ENCODE data around the gene RTRAF.

DNA sequence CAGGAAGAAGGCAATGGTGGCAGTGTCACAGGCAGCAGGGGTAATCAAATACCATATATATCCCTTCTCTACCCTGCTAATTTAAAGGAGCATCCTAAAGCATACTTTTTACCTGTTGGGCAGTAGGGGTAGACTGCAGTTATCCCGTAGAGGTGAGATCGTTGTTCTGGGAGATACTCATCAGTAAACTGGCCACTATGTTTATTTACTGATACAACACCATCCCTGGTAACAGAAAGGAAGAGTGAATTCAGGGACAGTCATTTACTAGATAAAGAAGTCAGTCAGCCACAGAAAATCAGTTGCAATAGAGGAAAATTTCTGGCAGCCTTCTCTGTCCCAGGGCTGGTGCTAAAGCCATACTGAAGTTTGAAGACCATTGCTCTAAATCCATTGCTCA is 16.3 kb downstream of the RTRAF start:
- TF ChIP-seq, protein P1, sequence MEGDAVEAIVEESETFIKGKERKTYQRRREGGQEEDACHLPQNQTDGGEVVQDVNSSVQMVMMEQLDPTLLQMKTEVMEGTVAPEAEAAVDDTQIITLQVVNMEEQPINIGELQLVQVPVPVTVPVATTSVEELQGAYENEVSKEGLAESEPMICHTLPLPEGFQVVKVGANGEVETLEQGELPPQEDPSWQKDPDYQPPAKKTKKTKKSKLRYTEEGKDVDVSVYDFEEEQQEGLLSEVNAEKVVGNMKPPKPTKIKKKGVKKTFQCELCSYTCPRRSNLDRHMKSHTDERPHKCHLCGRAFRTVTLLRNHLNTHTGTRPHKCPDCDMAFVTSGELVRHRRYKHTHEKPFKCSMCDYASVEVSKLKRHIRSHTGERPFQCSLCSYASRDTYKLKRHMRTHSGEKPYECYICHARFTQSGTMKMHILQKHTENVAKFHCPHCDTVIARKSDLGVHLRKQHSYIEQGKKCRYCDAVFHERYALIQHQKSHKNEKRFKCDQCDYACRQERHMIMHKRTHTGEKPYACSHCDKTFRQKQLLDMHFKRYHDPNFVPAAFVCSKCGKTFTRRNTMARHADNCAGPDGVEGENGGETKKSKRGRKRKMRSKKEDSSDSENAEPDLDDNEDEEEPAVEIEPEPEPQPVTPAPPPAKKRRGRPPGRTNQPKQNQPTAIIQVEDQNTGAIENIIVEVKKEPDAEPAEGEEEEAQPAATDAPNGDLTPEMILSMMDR (IDR thresholded peaks at IDR 0.05; ENCODE audit: low read depth, low read length): no peak
- no peak for TF ChIP-seq EZH2phosphoT487 (IDR thresholded peaks at IDR 0.05; ENCODE audit: low read depth)

Data from OCI-LY3 (cell line).